Measurements from ENCODE around the gene C14orf180.

C14orf180 gene

GRCh38 chr14:104588066-104588857 is 8.7 kb downstream of the C14orf180 start:
- no peak overlapping the region for H3K27ac ChIP-seq (ENCODE audit: low read length)
- peaks cover 7% of the 10 kb centered on the region; the same call in 1 of the 2 replicates for H3K27me3 ChIP-seq (ENCODE audit: low read depth, low read length)

GRCh38 chr14:104589338-104590195 is 10.0 kb downstream of the C14orf180 start:
- no peaks in the 10 kb centered on the region for H3K36me3 ChIP-seq (replicated peaks; ENCODE audit: low read depth, low read length)
- H3K9ac ChIP-seq (ENCODE audit: low read length): no peak overlapping the region
- H3K79me2 ChIP-seq (ENCODE audit: low read length): no peaks in the 10 kb centered on the region
- H4K20me1 ChIP-seq (ENCODE audit: insufficient read depth, low read length): no peaks in the 10 kb centered on the region
- H3K4me3 ChIP-seq (ENCODE audit: low read length): no peak overlapping the region
- no peaks in the 10 kb centered on the region for H3K9me3 ChIP-seq (ENCODE audit: insufficient read depth, low read length)
- peaks cover 7% of the 10 kb centered on the region; the same call in 1 of the 2 replicates for H3K27me3 ChIP-seq (ENCODE audit: low read depth, low read length)
- no peak overlapping the region for H3K27ac ChIP-seq (ENCODE audit: low read length)
- no peak overlapping the region for H2AFZ ChIP-seq (ENCODE audit: low read depth, low read length)
- H3K4me2 ChIP-seq (ENCODE audit: low read length): no peak overlapping the region
- no peaks in the 10 kb centered on the region for H3K4me1 ChIP-seq (ENCODE audit: low read length)
- TF ChIP-seq EZH2phosphoT487 (IDR thresholded peaks at IDR 0.05; ENCODE audit: low read depth): no peak
- TF ChIP-seq, protein P1, sequence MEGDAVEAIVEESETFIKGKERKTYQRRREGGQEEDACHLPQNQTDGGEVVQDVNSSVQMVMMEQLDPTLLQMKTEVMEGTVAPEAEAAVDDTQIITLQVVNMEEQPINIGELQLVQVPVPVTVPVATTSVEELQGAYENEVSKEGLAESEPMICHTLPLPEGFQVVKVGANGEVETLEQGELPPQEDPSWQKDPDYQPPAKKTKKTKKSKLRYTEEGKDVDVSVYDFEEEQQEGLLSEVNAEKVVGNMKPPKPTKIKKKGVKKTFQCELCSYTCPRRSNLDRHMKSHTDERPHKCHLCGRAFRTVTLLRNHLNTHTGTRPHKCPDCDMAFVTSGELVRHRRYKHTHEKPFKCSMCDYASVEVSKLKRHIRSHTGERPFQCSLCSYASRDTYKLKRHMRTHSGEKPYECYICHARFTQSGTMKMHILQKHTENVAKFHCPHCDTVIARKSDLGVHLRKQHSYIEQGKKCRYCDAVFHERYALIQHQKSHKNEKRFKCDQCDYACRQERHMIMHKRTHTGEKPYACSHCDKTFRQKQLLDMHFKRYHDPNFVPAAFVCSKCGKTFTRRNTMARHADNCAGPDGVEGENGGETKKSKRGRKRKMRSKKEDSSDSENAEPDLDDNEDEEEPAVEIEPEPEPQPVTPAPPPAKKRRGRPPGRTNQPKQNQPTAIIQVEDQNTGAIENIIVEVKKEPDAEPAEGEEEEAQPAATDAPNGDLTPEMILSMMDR (IDR thresholded peaks at IDR 0.05; ENCODE audit: low read depth, low read length): no peak

More at GRCh38 chr14:104588066-104588857, 8.7 kb downstream of the C14orf180 start:
- Histone ChIP-seq H3K9ac (ENCODE audit: low read length) (no peak overlapping the region), H3K4me2 (ENCODE audit: low read length) (no peak overlapping the region), H2AFZ (ENCODE audit: low read depth, low read length) (no peak overlapping the region), H3K4me3 (ENCODE audit: low read length) (no peak overlapping the region), H3K9me3 (ENCODE audit: insufficient read depth, low read length) (no peaks in the 10 kb centered on the region), H3K36me3 (replicated peaks; ENCODE audit: low read depth, low read length) (no peaks in the 10 kb centered on the region), H4K20me1 (ENCODE audit: insufficient read depth, low read length) (no peaks in the 10 kb centered on the region), H3K79me2 (ENCODE audit: low read length) (no peaks in the 10 kb centered on the region), H3K4me1 (ENCODE audit: low read length) (no peaks in the 10 kb centered on the region)
- TF ChIP-seq, protein P1 (IDR thresholded peaks at IDR 0.05; ENCODE audit: low read depth, low read length): no peak
- no peak for TF ChIP-seq EZH2phosphoT487 (IDR thresholded peaks at IDR 0.05; ENCODE audit: low read depth)

GRCh38 chr14:104590240-104590965 is 10.8 kb downstream of the C14orf180 start:
- Histone ChIP-seq H3K36me3 (replicated peaks; ENCODE audit: low read depth, low read length) (no peaks in the 10 kb centered on the region), H3K27ac (ENCODE audit: low read length) (no peak overlapping the region), H3K4me3 (ENCODE audit: low read length) (no peak overlapping the region), H3K9me3 (ENCODE audit: insufficient read depth, low read length) (no peaks in the 10 kb centered on the region), H3K9ac (ENCODE audit: low read length) (no peak overlapping the region), H3K4me1 (ENCODE audit: low read length) (no peaks in the 10 kb centered on the region), H3K27me3 (ENCODE audit: low read depth, low read length) (peaks cover 7% of the 10 kb centered on the region; the same call in 1 of the 2 replicates), H2AFZ (ENCODE audit: low read depth, low read length) (no peak overlapping the region), H3K79me2 (ENCODE audit: low read length) (no peaks in the 10 kb centered on the region), H3K4me2 (ENCODE audit: low read length) (no peak overlapping the region), H4K20me1 (ENCODE audit: insufficient read depth, low read length) (no peaks in the 10 kb centered on the region)
- no peak for TF ChIP-seq EZH2phosphoT487 (IDR thresholded peaks at IDR 0.05; ENCODE audit: low read depth)
- TF ChIP-seq, protein P1 (IDR thresholded peaks at IDR 0.05; ENCODE audit: low read depth, low read length): no peak

Data from OCI-LY3 (cell line).